HEK293 (cell line): ENCODE results near the gene AXIN1.

Experiments used
- KLF9 ChIP-seq: fragments of 450-650 bp; formaldehyde crosslinking; IDR thresholded peaks from 2 replicates; pipeline ENCODE4 v1.5.1; 2016; ENCODE audit warnings: missing biosample characterization, missing genetic modification characterization, low read depth
- PRDM2 ChIP-seq: fragments of 450-650 bp; formaldehyde crosslinking; IDR thresholded peaks from 2 replicates; pipeline ENCODE4 v1.5.1; 2016; ENCODE audit warnings: missing biosample characterization, missing genetic modification characterization, borderline replicate concordance
- RBAK ChIP-seq: fragments of 450-650 bp; formaldehyde crosslinking; IDR thresholded peaks from 2 replicates; pipeline ENCODE4 v1.5.1; 2016; ENCODE audit warnings: missing biosample characterization, missing genetic modification characterization
- SCRT2 ChIP-seq: fragments of 450-650 bp; formaldehyde crosslinking; IDR thresholded peaks from 2 replicates; pipeline ENCODE4 v1.5.1; 2016; ENCODE audit warnings: missing biosample characterization, missing genetic modification characterization
- SETDB1 ChIP-seq: IDR thresholded peaks from one replicate; pipeline ENCODE4 v1.6.1; 2017; ENCODE audit warnings: mild to moderate bottlenecking, low read length, moderate library complexity, mixed read lengths; ENCODE audit not compliant: insufficient read length
- TCF7L2 ChIP-seq: IDR thresholded peaks from 2 replicates; pipeline ENCODE4 v1.6.1; 2011; ENCODE audit warnings: low read depth, mild to moderate bottlenecking, inconsistent platforms, low read length, moderate library complexity, borderline replicate concordance
- ZBTB21 ChIP-seq: fragments of 450-650 bp; formaldehyde crosslinking; IDR thresholded peaks from 2 replicates; pipeline ENCODE4 v1.5.1; 2017; ENCODE audit warnings: missing biosample characterization, missing genetic modification characterization
- ZBTB6 ChIP-seq: fragments of 450-650 bp; formaldehyde crosslinking; IDR thresholded peaks from 2 replicates; pipeline ENCODE4 v1.5.1; 2017; ENCODE audit warnings: missing biosample characterization, missing genetic modification characterization
- ZFP69B ChIP-seq: fragments of 450-650 bp; formaldehyde crosslinking; IDR thresholded peaks from 2 replicates; pipeline ENCODE4 v1.5.1; 2016; ENCODE audit warnings: missing biosample characterization, missing genetic modification characterization
- ZNF138 ChIP-seq: fragments of 450-650 bp; formaldehyde crosslinking; IDR thresholded peaks from 2 replicates; pipeline ENCODE4 v1.5.1; 2016; ENCODE audit warnings: missing biosample characterization, missing genetic modification characterization, borderline replicate concordance
- ZNF24 ChIP-seq: fragments of 450-650 bp; formaldehyde crosslinking; IDR thresholded peaks from 2 replicates; pipeline ENCODE4 v1.5.1; 2016; ENCODE audit warnings: missing biosample characterization, missing genetic modification characterization
- ZNF416 ChIP-seq: fragments of 450-650 bp; formaldehyde crosslinking; IDR thresholded peaks from 2 replicates; pipeline ENCODE4 v1.5.1; 2016; ENCODE audit warnings: missing biosample characterization, missing genetic modification characterization
- ZNF530 ChIP-seq: fragments of 450-650 bp; formaldehyde crosslinking; IDR thresholded peaks from 2 replicates; pipeline ENCODE4 v1.5.1; 2016; ENCODE audit warnings: low read depth, missing biosample characterization, missing genetic modification characterization
- ZNF600 ChIP-seq: fragments of 450-650 bp; formaldehyde crosslinking; IDR thresholded peaks from 2 replicates; pipeline ENCODE4 v1.5.1; 2016; ENCODE audit warnings: missing biosample characterization, missing genetic modification characterization
- ZNF629 ChIP-seq: fragments of 450-650 bp; formaldehyde crosslinking; IDR thresholded peaks from 2 replicates; pipeline ENCODE4 v1.5.1; 2017; ENCODE audit warnings: missing biosample characterization, missing genetic modification characterization
- ZNF658 ChIP-seq: fragments of 450-650 bp; formaldehyde crosslinking; IDR thresholded peaks from 2 replicates; pipeline ENCODE4; 2016; ENCODE audit warnings: missing biosample characterization, missing genetic modification characterization
- ZNF76 ChIP-seq: fragments of 450-650 bp; formaldehyde crosslinking; IDR thresholded peaks from 2 replicates; pipeline ENCODE4; 2016; ENCODE audit warnings: low read depth, missing biosample characterization, missing genetic modification characterization, borderline replicate concordance
- ZNF791 ChIP-seq: fragments of 450-650 bp; formaldehyde crosslinking; IDR thresholded peaks from 2 replicates; pipeline ENCODE4 v1.5.1; 2016; ENCODE audit warnings: missing biosample characterization, missing genetic modification characterization
- ZNF830 ChIP-seq: fragments of 450-650 bp; IDR thresholded peaks from 2 replicates; pipeline ENCODE4 v1.5.0; 2018; ENCODE audit warnings: missing biosample characterization, missing genetic modification characterization, low read depth, mild to moderate bottlenecking, moderate library complexity

AXIN1 gene

DNA sequence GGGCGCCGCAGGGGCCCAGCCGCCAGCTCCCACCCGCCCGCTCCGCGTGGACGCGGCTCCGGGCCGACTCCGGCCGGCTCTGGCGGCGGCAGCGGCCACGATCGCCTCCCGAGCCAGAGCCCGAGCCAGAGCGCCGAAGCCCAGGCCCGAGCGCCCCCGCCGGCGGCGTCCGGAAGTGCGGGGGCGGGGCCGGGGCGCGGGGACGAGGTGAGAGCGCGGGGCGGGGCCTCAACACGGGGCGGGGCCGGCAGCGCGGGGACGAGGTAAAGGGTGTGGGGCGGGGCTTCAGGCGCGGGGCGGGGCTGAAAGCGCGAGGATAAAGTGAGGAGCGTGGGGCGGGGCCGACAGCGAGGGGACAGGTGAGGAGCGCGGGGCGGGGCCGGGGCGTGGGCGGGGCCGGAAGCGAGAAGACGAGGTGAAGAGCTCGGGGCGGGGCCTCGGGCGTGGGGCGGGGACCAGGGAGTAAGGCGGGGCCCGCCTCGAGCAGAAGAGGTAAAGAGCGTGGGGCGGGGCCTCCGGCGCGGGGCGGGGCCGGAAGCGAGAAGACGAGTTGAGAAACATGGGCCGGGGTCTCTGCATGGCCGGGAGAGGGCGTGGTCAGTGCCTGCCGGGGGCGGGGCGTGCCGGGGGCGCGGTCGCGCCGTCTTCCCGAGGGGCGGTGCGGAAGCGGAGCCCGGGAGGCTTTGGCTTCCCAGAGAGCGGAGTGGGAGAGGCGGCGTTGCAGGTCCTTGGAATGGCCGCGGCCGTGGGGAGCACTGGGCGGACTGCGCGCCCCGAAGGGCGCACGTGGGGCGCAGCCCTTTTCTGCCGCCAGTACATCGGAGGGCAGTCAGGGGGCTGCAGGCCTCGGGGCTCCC, at the start of gene AXIN1 (continued):
- TF ChIP-seq PRDM2 (tag by site-specific recombination): no peak
- no peak for TF ChIP-seq ZNF791 (tag by site-specific recombination)
- TF ChIP-seq ZNF830 (tag by site-specific recombination): no peak
- TF ChIP-seq SCRT2 (tag by site-specific recombination): no peak
- no peak for TF ChIP-seq ZNF416 (tag by site-specific recombination)
- no peak for TF ChIP-seq TCF7L2
- TF ChIP-seq RBAK (tag by site-specific recombination): no peak
- no peak for TF ChIP-seq SETDB1
- TF ChIP-seq ZBTB6 (tag by site-specific recombination): no peak
- TF ChIP-seq ZNF24: no peak
- 0 out of 2 replicates have a peak, but pooled peaks have one; percentile 19 for TF ChIP-seq ZFP69B
- TF ChIP-seq ZNF600 (tag by site-specific recombination): peak; percentile 27; the same call in 1 of the 2 replicates
- TF ChIP-seq ZNF530: no peak
- no peak for TF ChIP-seq ZNF138
- TF ChIP-seq ZBTB21 (tag by site-specific recombination): no peak
- TF ChIP-seq KLF9 (tag by site-specific recombination): peak; percentile 99
- no peak for TF ChIP-seq ZNF629 (tag by site-specific recombination)
- peak; percentile 73; the same call in 1 of the 2 replicates for TF ChIP-seq ZNF76 (tag by site-specific recombination)
- TF ChIP-seq ZNF658 (tag by site-specific recombination): no peak
